HG02885 (cell line): Measurements from ENCODE around the gene HSPB3.
"Not testable (repeated sequence)": the region's sequence is repeated elsewhere in the genome, so short reads cannot be mapped to it uniquely, and the experiment has no call there.

Experiments used
- ATAC-seq: cut with Tn5 transposase; IDR thresholded peaks from one replicate; pipeline ENCODE4 v1.9.1; 2021; ENCODE audit warnings: mild to moderate bottlenecking; ENCODE audit not compliant: unreplicated experiment, poor library complexity

The HSPB3 gene

GRCh38 chr5:54454602-54455001 is 897 bp upstream of the HSPB3 start:
- no peak for ATAC-seq

- no peak for ATAC-seq
Measured at GRCh38 chr5:54457094-54457862, 1.8 kb downstream of the HSPB3 start.

- ATAC-seq, result no peak
Measured at GRCh38 chr5:54458221-54458620, 2.7 kb downstream of the HSPB3 start.

- no peak for ATAC-seq
Measured at GRCh38 chr5:54460181-54460919, 4.9 kb downstream of the HSPB3 start.

DNA sequence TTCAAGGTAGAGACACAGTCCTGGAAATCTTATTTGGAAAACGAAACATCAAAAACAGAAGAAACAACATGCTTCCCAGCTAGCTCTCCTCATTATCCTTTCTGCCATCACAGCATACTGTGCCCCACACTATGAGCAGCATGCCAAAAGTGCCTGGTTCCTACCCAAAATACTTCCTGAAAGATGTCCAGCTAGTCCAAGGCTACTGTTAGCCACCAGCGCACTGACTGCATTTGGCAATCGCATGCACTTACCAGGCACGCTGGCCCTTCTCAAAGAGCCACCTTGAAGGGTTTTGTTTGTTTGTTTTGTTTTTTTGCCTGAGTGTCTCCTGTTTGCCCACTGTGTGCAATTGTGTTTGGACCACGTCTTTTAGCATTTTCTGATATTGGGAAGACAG is 6.8 kb downstream of the HSPB3 start:
- ATAC-seq, result no peak

DNA sequence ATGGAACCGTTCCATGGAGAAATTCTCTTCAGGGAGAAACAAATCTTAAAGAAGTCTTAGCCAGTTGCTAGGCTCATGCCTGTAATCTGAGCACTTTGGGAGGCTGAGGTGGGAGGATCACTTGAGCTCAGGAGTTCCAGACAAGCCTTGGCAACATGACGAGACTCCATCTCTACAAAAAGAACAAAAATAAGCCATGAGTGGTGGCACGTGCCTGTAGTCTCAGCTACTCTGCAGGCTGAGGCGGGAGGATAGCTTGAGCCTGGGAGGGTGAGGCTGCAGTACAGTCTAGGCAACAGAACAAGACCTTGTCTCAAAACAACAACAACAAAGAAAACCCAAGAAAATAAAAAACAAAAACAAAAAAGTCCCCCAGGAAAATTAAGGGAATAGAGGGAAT is 8.2 kb downstream of the HSPB3 start:
- ATAC-seq, result no peak

DNA sequence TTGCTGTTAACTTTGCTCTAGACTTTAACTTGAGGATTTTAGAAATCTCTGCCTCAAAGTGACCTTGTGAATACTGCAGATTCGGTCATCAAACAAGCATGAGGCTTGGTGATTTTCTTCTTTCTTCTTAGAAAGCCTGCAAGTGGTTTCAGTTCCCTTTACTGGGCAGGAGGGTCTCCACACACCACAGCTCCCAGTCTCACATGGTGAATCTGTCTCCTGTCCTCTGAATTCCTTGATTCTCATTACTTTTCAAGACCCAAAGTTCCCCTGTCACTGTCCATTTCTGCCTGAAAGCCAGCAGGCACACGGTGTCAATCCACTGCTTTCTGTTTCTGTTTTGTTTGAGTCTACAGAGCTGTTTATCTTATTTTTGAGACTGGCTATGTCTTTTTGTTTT is 14.1 kb downstream of the HSPB3 start:
- peak; percentile 96 for ATAC-seq

- no peak for ATAC-seq
Measured at GRCh38 chr5:54470128-54470527, 14.6 kb downstream of the HSPB3 start.

GRCh38 chr5:54470677-54471076 is 15.2 kb downstream of the HSPB3 start:
- ATAC-seq, result no peak

DNA sequence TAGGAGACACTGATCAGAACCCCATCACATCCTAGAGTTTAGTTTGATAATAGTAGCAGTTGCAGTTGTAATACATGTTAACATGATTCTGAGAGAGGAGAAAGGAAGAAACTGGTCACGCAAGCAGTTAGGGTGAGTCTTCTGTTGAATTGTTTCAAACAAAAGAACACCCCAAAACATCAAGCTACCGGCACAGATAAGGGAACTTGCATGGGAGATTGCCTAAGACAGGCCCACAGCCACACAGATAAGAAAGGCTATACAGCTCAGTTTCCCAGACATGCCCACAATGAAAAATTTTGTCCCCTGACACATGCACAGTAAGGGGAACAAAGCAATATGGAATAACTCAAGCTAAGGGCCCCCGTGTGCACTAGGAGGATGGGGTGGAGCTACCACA is 15.9 kb downstream of the HSPB3 start:
- ATAC-seq, result no peak

- no peak for ATAC-seq
Measured at GRCh38 chr5:54476682-54477081, 21.2 kb downstream of the HSPB3 start.

DNA sequence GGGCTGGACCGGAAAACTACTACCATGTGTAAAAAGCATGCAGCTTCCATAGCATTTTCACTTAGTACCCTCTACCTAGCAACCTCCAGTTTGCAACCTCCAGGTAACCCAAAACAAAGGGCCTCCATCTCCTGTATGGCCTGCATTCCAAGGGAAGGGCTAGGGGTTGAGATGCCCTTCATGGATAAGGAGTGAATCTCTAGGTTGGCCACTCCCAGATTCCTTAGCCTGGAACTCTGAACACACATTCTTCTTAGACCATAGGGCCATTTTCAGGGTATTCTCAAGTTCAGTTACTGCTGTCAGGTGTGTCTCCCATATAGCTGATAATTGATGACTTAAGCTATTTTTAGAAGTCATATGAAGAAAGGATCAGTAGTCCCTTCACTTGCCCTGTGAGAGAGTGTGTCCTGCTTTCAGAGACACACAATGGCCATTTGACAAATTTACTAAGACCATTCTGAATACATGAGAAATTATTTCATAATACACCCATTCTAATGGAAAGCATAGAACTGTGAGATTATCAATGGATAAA is 22.5 kb downstream of the HSPB3 start:
- ATAC-seq, result no peak

DNA sequence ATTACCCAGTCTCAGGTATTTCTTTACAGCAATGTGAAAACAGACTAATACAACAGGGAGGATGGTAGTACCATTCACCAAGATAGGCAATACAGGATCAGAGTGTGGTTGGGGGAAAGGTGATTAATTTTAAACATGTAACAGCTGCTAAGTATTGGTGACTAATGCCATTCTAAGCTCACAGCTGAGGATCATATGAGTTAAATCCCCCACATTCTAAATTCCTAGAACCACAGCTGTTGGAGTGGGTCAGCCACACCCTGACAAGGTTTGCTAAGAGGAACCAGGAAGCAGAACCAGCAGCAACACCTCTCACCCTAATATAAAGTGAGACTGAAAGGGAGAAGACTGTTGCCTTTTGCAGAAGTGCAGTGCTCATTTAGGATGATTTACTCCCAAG is 24.8 kb downstream of the HSPB3 start:
- no peak for ATAC-seq

GRCh38 chr5:54484219-54484894 is 28.9 kb downstream of the HSPB3 start:
- no peak for ATAC-seq

DNA sequence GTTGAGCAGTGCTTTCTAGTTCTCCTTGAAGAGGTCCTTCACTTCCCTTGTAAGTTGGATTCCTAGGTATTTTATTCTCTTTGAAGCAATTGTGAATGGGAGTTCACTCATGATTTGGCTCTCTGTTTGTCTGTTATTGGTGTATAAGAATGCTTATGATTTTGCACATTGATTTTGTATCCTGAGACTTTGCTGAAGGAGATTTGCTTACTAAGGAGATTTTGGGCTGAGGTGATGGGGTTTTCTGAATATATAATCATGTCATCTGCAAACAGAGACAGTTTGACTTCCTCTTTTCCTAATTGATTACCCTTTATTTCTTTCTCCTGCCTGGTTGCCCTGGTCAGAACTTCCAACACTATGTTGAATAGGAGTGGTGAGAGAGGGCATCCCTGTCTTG is 30.2 kb downstream of the HSPB3 start:
- not testable (repeated sequence) for ATAC-seq

DNA sequence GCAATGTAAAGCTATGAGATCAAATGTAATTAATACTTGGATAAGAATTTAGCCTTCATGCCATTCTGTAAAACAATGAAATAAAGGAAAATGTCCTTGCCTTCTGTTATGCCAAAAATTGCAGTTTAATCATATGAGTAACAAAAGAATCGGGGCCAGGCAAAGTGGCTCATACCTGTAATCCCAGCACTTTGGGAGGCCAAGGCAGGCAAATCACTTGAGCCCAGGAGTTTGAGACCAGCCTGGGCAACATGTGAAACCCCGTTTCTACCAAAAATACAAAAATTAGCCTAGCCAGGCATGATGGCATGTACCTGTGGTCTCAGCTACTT is 34.1 kb downstream of the HSPB3 start:
- not testable (repeated sequence) for ATAC-seq

- ATAC-seq, result no peak
Measured at GRCh38 chr5:54491326-54491725, 35.8 kb downstream of the HSPB3 start.

DNA sequence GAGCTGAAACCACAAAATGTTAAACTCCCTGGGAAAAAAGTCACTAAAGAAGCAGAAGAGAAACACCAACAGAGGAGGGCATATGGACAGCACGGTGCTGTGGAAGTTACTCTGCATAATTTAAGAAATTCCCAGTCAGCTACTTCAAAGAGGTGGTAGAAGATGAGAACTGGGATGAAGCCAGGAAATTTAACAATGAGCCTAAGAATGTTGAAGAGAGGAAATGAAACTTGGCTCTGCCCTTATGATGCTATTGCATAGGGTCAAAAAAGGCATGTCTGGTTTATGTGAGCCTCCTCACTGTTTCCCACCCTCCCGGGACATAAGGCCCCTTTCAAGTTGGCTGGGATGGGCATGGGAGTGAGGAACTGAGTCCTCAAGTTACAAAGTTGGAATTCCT is 36.7 kb downstream of the HSPB3 start:
- no peak for ATAC-seq

DNA sequence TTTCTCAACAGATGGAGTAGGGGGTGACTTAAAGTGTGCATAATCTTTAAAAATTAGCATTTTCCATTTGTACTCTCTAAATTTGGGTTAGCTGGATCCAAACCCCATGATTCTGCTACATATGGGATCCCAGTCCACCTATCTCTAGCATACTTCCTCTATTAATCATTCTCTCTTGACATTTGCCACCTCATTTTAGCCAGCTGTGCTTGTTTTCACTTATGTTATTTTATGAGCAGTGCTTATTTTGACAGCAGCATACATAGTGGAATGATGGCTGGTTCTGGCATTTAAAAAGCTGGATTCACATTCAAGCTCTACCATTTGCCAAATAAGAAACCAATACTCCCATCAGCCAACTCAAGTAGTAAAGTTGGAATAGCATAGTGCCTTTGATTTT is 39.5 kb downstream of the HSPB3 start:
- ATAC-seq, result no peak
